Right forelimb (tissue), 1 donor: ENCODE results near the gene PRDM16.
"Not testable (repeated sequence)": the region's sequence is repeated elsewhere in the genome, so short reads cannot be mapped to it uniquely, and the experiment has no call there.

Source experiments
- DNase-seq: peaks from one replicate; pipeline ENCODE4 v3.0.0-alpha.2; 2018

PRDM16 gene

DNA sequence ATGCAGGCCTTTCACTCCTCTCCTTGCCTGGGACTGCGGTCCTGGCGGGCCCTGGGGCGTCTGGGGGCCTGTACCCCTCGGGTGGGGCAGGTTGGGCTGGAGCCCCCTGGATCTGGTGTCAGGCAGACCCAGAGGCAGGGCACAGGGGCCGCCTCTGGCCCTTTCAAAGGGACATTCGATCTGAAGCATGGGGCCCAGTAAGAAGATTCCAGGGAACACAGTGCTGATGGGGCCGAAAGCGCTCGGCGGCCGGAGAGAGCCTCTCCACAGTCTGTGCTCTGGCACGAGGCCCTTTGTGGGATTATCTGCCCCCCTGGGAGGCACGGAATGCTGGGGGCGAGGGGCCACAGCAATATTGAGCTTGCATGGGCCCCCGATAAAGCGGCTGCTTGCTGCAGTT is 15.2 kb downstream of the PRDM16 start:
- no peak for DNase-seq

DNA sequence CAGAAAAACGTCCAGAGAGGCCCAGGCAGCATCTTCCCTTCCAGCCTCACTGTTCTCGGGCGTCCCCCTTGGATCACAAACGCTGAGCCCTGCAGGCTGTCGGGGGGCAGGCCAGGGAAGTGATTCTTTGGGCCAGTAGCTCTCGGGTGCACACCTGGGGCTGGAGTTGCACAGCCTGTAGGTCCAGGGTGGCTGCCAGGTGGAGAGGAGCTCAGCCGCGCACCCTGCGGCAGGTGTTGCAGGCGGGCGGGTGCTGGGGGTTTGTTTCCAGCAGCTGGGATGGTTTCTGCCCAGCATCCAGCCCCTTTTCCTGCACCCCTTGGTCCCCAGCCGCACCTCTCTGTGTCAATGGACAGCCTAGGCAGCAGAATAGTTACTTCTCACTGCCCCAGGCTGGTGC is 15.7 kb downstream of the PRDM16 start:
- DNase-seq = no peak

DNA sequence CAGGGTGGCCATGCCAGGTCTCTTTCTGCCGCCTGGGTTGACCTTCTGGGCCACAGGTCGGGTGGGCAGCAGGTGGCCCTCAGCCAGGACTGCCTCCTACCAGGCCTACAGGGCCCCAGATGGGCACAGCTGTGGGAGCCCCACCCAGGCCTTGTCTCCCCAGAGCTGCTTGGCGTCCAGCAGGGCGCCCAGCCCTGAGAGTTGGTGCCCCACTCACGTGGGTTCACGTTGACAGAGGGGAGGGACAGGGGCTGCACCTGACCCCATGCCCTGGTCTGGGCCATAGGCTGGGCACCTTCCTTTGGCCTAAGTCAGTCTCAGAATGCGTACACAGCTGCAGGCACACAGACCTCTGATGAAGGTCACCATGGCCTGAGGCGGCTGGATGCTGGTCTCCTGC is 16.7 kb downstream of the PRDM16 start:
- DNase-seq = no peak

DNA sequence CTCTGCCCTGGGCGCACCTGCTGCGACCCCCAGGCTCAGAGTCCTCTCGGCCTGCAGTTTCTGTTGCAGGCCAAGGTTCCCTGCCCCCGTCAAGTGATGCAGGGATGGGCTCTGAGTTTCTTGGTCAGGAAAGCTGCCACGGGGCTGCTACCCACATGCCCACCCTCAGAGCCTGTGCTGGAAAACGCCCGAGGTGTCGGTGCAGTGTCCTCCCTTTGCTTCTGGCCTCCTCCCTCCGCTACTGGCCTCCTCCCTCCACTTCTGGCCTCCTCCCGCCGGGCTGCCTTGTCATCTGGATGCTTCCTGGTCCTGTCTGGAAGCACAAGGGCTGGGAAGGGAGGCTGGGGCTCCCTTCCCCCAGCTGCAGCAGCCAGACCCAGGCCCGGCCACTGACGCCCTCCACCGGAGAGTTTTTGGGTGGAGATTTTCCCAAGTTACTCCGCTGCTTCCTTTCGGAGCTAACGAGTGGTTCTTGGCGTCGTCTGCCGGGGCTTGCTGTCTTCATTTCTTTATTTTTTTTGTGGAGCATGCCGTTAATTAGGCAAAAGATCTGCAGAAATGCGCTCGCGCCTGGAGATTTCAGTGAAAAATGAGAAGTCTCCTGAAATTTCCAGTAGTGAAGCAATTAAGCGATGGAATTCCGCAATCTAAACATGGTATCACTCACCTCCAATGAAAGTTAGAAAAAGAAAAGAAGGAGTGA is 17.4 kb downstream of the PRDM16 start:
- DNase-seq = no peak

DNA sequence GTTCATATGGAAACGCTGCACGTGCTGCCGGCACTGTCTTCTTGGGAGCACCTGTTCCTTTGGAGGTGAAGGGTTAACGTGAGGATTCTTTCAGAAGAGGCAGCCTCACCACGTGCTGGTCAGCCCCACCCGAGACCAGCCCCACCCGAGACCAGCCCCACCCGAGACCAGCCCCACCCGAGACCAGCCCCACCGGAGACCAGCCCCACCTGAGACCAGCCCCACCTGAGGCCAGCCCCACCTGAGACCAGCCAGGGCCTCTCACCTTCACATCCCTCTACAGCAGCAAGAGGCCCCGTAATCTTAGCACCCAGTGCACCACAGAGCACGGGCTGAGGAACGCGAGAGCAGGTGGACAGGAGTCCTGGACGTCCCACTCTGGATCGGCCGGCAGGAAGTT is 18.0 kb downstream of the PRDM16 start:
- no peak for DNase-seq

DNA sequence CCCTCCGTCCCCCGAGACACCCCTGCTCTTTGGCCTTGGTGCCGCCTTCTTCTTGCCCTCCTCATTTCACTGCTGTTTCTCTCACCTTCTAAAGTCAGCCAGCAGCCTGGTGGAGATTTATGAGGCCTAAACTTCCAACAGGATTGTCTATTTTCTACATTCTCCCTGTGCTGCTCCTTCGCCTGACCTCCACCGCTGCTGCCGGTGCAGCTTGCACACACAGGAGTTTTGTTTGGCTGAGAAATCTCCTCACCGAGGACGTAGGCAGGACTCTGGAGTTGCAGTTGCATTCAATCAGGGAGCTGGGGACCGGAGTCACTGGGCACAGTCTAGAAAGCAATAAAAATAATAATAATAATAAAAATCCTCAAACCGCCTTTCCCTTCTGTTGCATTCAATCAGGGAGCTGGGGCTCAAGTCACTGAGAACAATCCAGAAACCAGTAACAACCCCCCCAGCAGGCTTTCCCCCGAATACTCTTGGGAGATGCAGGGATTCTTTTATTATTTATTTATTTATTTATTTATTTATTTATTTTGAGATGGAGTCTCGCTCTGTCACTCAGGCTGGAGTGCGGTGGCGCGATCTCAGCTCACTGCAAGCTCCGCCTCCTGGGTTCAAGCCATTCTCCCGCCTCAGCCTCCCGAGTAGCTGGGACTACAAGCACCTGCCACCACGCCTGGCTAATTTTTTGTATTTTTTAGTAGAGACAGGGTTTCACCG is 19.1 kb downstream of the PRDM16 start:
- DNase-seq = not testable (repeated sequence)

DNA sequence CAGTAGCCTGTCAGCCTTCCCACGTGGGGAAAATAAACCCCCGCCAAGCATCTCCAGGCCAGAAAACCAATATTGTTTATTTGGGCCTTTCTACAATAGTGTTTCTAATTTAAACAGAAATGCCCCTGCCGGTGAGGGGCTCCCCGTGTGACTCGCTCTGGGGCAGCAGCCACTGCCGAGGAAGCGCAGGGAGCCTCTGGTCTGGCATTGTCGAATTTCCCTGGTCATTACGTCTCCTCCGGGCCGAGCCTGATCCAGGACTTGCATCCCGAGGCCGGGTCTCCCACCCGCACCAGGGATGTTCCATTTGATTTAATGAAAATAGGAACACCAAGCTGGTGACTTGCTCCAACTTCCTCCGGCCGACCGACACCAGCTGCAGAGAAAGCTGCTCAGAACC is 20.5 kb downstream of the PRDM16 start:
- DNase-seq = no peak

DNA sequence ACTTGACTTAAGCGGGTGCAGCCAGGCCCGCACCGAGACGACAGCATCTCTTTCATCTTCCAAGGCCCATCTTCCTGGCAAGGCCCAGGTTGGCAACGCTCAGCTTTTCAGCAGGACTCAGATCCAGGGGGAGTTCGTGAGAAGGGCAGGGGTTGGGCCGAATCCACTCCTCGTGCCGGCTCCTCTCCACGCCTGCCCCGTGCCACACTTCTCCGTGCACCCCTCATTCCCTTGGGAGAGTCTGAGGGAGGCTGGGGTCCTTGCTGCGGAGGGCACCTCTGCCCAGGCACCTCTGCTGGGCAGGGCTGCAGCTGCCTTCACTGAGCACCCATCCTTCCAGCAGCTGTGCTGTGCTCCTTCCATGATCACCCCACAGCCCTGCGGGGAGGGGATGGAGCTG is 22.3 kb downstream of the PRDM16 start:
- no peak for DNase-seq

DNA sequence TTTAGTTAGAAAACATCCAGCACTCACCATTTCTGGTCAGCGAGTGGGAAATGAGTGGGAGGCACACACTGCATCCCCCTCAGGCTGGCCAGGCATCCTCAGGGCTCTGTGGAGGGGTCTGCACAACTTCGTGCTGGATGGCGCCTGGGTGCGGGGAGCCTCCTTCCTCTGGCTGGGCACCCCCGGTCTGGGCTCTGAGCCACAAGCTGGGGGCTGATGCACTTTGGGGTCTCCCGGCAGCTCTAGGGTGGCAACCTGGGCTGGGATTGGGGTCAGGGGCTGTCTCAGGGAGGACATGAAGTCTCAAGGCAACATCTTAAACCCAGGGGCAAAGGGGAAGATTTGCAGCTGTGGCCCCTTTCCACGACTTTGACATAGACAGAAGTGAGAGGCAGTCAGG is 23.5 kb downstream of the PRDM16 start:
- DNase-seq = no peak

DNA sequence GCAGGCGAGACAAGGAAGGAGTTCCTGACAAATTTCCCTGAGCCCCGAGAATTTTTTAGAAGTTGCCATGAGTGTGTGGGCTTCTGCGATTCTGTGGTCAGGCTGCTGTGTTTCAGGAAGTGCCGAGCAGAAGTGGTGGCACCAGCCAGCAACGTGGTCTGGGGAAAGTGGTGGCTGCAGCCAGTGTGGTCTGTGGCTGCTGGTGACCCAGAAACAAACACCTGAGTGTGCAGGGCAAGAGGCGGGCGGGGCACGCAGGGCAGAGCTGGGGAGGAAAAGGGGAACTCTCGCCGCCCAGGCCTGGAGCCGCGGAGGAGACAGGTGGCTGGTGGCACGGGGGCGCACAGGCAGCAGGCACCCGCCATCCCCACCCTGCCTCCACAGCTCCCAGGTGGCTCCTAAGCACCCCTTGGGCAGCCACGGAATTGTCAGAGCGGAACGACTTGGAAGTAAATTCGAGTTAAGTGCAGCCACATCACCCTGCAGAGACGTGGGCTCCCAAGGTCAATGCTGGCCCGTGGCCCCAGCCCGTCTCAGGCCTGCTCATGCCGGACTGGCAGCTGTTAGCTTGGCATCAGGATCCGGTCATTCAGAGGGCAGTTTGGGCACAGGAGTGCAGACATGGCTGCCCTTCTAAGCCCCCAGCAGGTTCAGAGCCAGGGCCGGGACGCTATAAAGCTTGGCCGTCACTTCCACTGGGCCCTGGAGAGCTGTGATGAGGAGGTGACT is 25.1 kb downstream of the PRDM16 start:
- DNase-seq = no peak

DNA sequence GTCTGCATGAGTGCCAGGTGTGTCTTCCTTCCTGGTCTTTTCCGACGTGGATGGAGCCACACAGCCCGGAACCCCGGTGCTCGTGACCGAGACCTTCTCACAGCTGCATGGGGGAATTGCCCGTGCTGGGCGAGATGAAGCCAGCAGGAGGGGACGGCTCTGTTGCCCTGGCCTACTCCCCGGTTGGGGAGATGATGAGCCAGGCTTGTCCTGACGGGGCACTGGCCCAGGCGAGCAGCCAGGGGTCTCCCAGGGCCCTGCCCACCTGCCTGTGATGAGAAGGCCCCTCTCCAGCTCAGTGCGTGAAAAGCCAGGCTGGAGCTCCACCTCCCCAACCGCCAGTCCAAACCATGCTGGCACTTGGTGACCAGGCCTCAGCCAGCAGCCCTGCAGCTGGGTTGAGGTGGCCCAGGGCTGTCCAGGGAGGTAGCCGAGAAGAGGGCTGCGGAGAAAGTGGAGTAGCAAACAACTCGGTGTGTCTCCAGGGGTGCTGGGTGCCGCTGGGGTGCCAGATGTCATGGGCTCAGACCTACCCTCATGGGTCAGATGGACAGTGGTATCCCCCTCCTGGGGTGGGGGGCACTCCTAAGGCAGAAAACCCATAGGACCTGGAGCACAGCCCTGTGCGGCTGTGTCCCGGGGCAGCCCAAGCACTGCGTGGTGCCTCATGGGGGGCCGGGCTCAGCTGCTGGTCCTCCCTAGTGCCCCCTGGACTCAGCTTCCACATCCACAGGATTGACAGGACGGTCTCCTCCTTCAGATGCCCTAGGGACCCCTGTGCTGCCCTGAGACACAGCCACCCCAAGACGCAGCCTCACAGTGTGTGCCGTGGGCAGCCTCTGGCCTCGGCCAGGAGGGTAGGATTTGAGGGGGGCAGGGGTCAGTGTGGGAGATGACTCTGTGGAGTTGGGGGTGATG is 26.1 kb downstream of the PRDM16 start:
- no peak for DNase-seq

DNA sequence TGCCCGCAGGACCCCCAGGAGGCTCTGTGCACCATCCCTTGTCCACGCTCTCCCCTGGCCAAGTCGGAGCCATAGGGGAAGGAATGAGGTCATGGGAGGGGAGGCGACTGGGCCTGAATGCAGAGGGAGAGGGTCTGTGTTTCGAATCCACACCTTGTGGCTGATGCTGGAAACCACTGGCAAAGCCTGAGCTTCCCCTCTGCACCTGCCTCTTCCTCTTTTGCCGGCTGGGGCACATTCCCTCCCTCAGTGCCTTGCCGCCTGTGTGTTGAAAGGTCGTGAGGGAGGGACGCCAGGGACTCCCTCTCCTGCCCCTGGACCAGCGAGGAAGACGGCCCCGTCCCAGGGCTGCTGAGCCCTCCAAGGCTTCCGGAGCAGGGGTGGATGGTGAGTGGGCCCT is 27.3 kb downstream of the PRDM16 start:
- no peak for DNase-seq

DNA sequence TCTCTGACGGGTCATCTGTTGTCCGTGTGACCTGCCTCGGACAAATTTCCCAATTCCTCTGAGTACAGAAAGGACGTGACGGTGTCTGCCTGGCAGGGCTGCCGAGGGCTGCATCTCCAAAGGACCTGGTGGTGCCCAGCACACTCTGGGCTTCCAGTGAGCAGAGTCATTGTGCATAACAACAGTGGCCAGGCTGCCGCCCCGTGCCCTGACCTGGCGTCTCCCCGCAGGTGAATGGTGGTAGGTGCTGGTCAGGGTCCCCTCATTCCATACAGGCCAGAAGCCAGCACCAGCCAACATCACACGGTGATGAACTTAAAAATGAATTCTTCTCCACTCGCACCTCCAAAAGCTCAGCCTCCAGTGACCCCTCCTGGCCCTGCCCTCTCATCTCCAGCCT is 28.2 kb downstream of the PRDM16 start:
- no peak for DNase-seq

DNA sequence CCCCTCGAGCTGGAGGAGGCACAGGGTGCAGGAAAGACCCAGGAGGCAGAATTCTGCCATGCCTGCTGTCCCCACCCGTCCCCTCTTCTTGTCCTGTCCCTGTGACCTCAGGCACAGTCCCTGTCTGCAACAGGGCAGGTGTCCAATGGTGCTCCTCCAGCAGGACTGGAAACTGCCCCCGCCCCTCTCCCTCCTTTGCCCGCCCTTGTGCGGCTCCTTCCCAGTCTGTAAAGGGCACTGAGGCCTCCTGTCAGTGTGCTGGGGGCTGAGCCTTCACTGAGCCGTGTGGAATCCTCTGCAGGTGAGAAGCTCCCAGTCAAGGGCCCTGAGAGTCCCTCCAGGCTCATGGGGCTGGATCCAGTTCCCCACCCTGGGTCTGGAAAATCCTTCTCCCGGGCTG is 28.9 kb downstream of the PRDM16 start:
- no peak for DNase-seq

DNA sequence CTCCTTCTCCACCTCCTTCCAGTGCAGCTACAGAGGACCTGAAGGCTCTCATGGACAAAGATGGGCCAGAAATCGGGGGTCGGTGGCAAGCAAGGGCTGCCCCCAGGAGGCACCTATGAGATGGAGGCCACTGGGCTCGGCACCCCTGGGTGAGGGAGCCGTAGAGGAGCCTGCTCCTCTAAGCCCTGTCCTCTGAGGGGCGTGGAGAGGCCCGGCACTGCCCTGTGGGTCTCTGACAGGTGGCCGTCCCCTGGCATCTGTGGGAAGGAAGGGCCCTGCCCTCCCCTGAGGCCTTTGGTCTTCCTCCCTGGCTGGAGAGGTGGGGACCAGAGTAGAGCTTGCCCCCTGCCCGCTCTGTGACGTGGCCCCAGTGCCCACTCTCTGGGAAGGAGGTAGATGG is 30.9 kb downstream of the PRDM16 start:
- DNase-seq = no peak

DNA sequence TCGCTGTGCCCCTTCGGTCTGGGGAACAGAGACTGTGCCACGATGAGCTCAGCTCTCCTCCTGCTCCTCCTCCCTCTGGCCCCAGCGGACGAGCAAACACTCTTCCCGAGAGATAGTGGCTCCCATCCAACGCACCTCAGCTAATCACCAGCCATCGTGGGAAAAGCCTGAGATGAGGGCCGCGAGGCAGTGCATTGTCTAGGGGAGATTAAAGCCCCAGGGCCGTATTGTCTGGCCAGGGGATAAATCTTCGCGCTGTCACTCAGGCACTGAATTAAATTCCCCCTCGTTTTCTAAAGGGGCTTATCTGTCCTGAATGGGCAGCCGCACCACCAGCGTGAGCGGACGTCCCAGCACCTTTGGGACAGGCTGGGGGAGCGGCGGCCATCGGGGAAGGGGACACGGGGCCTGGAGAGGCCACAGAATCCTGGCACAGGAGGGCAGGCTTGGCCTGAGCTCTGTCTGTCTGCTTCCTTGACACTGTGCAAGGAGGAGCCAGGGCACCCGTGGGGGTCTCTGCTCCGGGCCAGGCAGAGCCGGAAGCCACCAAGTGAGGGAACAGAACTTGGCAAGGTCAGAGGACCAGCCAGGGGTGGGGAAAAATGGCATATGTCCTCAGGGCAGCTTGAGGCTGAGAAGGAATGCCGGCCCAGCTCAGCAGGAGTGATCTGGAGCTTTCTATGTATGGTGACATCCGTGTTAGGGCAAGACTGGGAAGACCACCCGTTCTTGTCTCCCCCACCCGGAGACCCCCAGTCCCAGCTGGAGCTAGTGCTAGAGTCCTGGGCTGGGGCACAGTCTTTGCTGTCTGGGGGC is 32.3 kb downstream of the PRDM16 start:
- DNase-seq = no peak

DNA sequence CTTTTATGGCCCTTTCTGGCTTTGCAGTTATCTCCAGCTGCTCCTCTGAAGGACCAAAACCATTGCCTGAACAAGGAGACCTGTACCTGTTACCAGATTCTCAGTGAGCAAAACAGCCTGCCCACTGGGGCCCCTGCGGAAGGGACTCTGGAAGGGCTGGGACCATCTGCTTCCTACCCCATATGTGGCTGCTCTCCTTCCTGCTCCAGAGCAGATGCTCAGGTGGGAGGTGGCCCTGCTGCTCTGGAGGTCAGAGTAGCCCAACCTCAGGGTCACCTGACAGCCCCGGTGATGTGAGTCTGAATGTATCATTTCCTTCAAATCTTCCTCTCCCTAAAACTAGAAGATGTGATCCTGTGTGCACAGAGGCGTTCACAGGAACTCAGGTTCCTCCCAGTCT is 33.6 kb downstream of the PRDM16 start:
- DNase-seq = no peak

DNA sequence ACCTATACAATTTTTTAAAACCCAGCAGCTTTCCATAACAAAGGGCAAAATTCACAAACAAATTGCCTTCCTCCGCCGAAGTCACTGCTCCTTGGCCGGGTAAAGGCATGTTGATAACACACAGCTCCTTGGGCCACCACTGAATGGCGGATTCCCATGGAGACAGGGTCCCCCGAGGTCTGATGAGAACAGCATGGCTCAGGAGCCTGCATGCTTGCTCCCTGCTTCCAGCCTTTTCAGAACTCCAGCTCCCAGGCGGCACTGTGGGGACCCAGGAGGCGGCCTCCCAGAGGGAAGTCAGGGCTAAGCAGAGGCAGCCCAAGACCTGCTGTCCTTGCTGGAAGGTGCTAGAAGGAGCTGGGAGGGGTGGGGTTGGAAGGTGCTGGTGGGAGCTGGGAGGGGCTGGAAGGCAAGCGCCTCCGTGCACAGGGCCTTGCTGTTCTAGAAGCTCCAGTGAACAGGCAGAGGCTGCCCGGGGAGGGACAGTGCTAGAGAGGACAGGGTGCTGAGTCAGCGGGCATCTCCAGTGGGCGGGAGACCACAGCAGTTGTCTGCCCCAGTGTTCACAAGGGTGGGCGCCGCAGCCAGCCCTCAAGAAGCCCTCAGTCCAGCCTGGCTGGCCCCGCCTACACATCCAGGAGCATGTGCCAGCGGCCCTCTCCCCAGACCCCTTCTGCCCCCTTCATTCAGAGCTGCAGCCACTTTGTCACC is 35.1 kb downstream of the PRDM16 start:
- no peak for DNase-seq

DNA sequence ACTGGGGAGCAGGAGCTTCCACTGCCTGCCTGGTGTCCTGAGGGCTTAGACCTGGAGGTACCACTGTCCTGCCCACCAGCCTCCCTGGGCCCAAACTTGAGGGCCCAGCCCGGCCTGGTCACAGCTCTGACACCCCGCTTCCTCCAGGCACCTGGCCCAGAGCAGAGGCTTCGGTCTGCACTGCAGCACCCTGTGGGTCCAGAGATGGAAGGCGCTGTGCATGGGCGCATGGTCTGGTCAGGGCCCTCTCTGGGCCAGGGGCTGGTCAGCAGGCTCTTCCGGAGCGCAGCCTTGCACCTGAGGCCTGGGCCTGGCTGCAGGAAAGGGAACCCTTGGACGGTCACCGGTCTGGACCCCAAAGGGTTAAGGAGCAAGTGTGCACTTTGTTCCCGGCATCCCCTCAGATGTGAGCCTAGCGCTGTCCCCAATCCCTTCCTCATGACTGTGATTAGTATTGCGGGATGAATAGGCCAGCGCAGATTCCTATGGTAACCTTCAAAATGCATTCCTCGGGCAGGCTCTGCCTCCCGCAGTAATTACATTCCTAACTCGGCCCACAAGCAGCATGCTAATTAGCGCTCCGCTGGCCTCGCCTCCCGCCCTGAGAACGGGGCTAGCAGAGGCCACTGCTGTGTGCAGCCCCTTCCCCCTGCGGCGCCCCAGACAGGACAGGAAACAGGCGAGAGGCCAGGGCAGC is 36.3 kb downstream of the PRDM16 start:
- DNase-seq = no peak

DNA sequence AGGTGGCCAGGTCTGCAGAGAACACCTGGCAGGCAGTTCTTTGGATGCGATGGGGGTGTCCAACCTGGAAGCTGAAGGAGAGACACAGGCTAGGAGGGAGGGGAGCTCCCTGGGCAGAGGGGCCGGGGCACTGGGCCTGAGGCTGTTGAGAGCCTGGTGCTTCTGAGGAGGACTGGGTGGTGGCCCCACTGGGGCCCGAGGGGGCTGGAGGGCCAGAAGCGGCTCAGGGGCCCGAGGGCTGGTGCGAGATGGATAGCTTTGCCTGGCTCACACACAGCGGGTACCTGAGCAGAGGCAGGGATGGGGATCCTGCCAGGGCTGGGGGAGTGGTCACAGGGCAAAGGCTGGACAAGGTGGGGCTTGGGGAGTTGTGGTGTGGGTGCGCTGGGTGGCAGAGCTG is 37.2 kb downstream of the PRDM16 start:
- DNase-seq = no peak

DNA sequence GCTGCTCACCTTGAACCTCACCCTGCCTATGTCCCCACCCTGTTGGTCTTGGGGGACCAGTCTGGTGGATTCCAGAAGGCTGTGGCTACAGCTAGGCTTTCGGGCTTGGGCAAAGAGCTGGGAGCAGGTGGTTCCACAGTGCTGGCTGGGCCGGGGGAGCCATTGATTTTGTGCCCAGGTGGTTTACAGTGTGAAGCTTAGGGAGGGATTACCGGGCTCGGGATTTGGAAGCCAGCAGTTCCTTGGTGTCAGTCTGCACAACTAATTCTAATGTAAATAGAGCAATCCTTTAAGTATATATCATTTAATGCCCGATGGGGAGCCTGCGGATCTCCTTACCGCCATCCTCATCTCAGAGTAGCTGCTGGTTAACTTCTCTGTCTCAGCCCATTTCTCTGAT is 38.2 kb downstream of the PRDM16 start:
- DNase-seq = no peak
